ENCODE data around the gene CDK10. TPM values are rescaled to one million over a fixed set of nuclear protein-coding genes. Genes with fewer than 3 reads are reported as not detected.

CDK10 gene
- total RNA-seq, 1 donor from 2014 or later: 56.9 TPM

- Mint-ChIP-seq H3K9me3 (ENCODE audit: unreplicated experiment) (peaks cover 4% of the 10 kb centered on the region), H3K27ac (ENCODE audit: unreplicated experiment) (no peak overlapping the region), H3K4me1 (ENCODE audit: low read depth, unreplicated experiment) (no peaks in the 10 kb centered on the region), H3K27me3 (ENCODE audit: unreplicated experiment) (no peaks in the 10 kb centered on the region), H3K36me3 (ENCODE audit: unreplicated experiment) (peaks cover 14% of the 10 kb centered on the region), H3K4me3 (ENCODE audit: unreplicated experiment) (no peak overlapping the region)
- no peak for TF ChIP-seq CTCF (IDR thresholded peaks at IDR 0.05; ENCODE audit: partially characterized antibody, unreplicated experiment)
- no peak for DNase-seq
Measured at GRCh38 chr16:89672177-89672941, 14.1 kb upstream of the CDK10 start.

- peaks cover 10% of the 10 kb centered on the region for H3K36me3 Mint-ChIP-seq (ENCODE audit: unreplicated experiment)
- no peaks in the 10 kb centered on the region for H3K4me1 Mint-ChIP-seq (ENCODE audit: low read depth, unreplicated experiment)
- no peak for DNase-seq
- TF ChIP-seq CTCF (IDR thresholded peaks at IDR 0.05; ENCODE audit: partially characterized antibody, unreplicated experiment): no peak
- no peaks in the 10 kb centered on the region for H3K27me3 Mint-ChIP-seq (ENCODE audit: unreplicated experiment)
- no peak overlapping the region for H3K27ac Mint-ChIP-seq (ENCODE audit: unreplicated experiment)
- H3K9me3 Mint-ChIP-seq (ENCODE audit: unreplicated experiment): peaks cover 4% of the 10 kb centered on the region
- H3K4me3 Mint-ChIP-seq (ENCODE audit: unreplicated experiment): no peak overlapping the region
Measured at GRCh38 chr16:89678258-89678657, 8.2 kb upstream of the CDK10 start.

DNA sequence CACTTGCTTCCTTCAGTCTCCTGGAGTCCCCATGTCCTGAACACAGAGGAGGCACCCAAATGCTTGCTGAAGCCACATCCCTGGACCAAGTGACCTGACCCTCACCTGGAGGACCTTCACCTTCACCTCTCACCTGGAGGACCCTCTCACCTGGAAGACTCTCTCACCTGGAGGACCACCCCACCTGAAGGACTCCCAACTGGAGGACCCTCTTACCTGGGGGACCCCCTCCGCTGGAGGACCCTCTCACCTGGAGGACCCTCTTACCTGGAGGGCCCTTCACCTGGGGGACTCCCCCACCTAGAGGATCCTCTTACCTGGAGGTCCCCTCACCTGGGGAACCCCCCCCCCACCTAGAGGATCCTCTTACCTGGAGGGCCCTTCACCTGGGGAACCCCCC is 573 bp upstream of the CDK10 start:
- H3K27ac Mint-ChIP-seq (ENCODE audit: unreplicated experiment): no peak overlapping the region
- H3K4me3 Mint-ChIP-seq (ENCODE audit: unreplicated experiment): peak overlapping the region; percentile 52
- peaks cover 9% of the 10 kb centered on the region for H3K9me3 Mint-ChIP-seq (ENCODE audit: unreplicated experiment)
- peaks cover 8% of the 10 kb centered on the region for H3K27me3 Mint-ChIP-seq (ENCODE audit: unreplicated experiment)
- no peak for DNase-seq
- TF ChIP-seq CTCF (IDR thresholded peaks at IDR 0.05; ENCODE audit: partially characterized antibody, unreplicated experiment): no peak
- peaks cover 11% of the 10 kb centered on the region for H3K36me3 Mint-ChIP-seq (ENCODE audit: unreplicated experiment)
- H3K4me1 Mint-ChIP-seq (ENCODE audit: low read depth, unreplicated experiment): peaks cover 5% of the 10 kb centered on the region

DNA sequence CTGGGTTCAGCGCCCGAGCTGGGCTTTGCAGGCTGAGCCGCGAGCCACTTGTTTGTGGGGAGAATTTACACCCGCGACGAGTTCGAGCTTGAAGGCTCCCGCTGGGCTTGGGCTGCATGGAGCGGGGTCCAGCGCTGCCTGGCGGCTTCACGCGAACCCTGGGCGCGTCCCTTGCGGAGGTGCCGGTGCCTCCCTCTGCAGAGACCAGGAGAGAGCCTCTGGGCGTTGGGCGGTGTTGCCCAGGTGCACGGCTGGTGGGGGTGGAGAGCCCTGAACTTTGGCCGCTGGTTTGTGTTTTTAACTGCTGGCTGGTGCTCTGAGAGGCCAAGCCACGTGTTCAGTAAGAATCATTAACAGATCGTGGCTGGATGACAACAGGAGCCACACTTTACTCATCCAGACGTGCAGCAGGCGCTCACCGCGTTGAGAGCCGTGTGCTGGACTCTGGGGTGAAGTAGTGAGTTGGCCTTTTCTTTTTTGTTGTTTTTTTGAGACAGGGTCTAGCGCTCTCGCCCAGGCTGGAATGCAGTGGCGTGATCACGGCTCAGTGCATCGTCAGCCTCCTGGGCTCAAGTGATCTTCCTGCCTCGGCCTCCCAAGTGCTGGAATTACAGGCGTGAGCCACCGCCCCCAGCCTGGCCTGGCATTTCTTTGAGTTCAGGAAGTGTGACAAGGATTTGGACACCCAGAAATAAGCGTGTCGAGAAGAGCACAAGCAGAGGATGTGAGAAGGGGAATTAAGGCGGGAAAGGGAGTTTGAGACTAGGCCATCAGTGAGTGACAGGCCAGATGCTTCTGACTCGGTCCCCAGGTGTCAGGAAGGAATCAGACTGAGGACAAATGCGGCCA is 827 bp downstream of the CDK10 start:
- Mint-ChIP-seq H3K27me3 (ENCODE audit: unreplicated experiment) (peaks cover 8% of the 10 kb centered on the region), H3K9me3 (ENCODE audit: unreplicated experiment) (peaks cover 9% of the 10 kb centered on the region), H3K27ac (ENCODE audit: unreplicated experiment) (peak overlapping the region; percentile 55), H3K4me1 (ENCODE audit: low read depth, unreplicated experiment) (peaks cover 5% of the 10 kb centered on the region), H3K4me3 (ENCODE audit: unreplicated experiment) (peak overlapping the region; percentile 88), H3K36me3 (ENCODE audit: unreplicated experiment) (peaks cover 6% of the 10 kb centered on the region)
- no peak for TF ChIP-seq CTCF (IDR thresholded peaks at IDR 0.05; ENCODE audit: partially characterized antibody, unreplicated experiment)
- no peak for DNase-seq

DNA sequence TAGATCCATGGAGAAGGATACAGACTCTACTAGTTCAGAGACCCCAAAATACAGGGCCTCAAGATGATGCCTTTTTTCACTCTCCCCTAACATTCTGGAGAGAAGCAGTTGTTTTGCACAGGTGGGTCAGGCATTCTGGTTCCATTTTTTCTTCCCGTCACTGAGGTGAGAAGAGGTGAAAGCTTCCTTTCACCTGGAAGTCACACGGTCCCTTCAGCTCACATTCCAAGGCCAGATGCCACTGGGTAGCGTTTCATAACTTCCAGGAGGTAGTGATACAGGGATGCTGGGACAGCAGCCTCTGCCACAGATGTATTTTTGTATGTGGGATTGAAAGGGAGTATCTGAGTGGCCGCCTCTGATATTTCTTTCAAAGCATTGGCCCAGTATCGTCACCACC is 1.9 kb downstream of the CDK10 start:
- Mint-ChIP-seq H3K4me1 (ENCODE audit: low read depth, unreplicated experiment) (peaks cover 5% of the 10 kb centered on the region), H3K4me3 (ENCODE audit: unreplicated experiment) (peak overlapping the region; percentile 34), H3K27me3 (ENCODE audit: unreplicated experiment) (peaks cover 9% of the 10 kb centered on the region), H3K36me3 (ENCODE audit: unreplicated experiment) (peaks cover 6% of the 10 kb centered on the region), H3K9me3 (ENCODE audit: unreplicated experiment) (peaks cover 11% of the 10 kb centered on the region), H3K27ac (ENCODE audit: unreplicated experiment) (no peak overlapping the region)
- TF ChIP-seq CTCF (IDR thresholded peaks at IDR 0.05; ENCODE audit: partially characterized antibody, unreplicated experiment): no peak
- DNase-seq: no peak

Data from glutamatergic neuron (in vitro differentiated cells).